Gastrocnemius medialis (tissue), 4 donors: ENCODE results near the gene PLCB2.

Source experiments
- POLR2A ChIP-seq, 2 donors: fragments of 450-650 bp; IDR thresholded peaks; one replicate each; pipeline ENCODE4 v1.6.1; 2017; ENCODE audit warnings: antibody characterized with exemption in 2 of 2, mild to moderate bottlenecking in 2 of 2, moderate library complexity in 2 of 2
- TF ChIP-seq, protein P1 (sequence below), 5 experiments: fragments of 450-650 bp in 3 of 5; fragments of 200-600 bp in 2 of 5; sonication (generic) in 2 of 5; IDR thresholded peaks in 4 of 5; conservative IDR thresholded peaks in 1 of 5; 1 replicate in 4 of 5; 2 replicates in 1 of 5; pipeline ENCODE4 v1.5.1; 2016 to 2019; ENCODE audit warnings: antibody characterized with exemption in 5 of 5, mild to moderate bottlenecking in 3 of 5, moderate library complexity in 3 of 5

DNA sequence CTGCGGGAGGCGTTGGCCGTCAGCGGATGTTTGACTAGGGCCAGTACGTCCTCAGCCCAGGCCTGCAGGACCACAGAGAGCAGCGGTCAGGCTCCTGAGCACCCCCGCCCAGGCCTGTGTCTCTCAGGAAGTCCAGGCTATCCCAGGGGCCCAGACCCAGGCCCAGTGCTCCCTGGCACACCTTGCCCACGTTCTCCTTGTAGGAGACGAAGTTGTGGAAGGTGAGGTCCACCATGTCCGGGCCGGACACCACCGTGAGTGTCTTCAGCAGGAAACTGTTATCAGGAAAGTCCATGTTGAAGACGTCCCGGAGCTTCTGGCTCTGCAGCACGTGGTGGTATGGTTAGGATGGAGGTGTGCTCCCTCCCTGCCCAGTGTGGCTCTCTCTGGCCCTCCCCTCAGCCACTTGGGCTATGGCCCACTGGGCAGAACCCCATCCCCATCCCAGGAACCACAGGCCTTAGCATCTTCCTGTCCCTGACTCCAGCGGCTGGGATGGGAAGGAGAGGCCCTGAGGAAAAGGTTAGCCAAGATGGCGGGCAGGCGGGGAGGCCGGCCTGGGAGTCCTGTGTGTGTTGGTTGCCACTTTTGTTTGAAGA lies 5.3 kb downstream of the PLCB2 start:
- TF ChIP-seq, protein P1, sequence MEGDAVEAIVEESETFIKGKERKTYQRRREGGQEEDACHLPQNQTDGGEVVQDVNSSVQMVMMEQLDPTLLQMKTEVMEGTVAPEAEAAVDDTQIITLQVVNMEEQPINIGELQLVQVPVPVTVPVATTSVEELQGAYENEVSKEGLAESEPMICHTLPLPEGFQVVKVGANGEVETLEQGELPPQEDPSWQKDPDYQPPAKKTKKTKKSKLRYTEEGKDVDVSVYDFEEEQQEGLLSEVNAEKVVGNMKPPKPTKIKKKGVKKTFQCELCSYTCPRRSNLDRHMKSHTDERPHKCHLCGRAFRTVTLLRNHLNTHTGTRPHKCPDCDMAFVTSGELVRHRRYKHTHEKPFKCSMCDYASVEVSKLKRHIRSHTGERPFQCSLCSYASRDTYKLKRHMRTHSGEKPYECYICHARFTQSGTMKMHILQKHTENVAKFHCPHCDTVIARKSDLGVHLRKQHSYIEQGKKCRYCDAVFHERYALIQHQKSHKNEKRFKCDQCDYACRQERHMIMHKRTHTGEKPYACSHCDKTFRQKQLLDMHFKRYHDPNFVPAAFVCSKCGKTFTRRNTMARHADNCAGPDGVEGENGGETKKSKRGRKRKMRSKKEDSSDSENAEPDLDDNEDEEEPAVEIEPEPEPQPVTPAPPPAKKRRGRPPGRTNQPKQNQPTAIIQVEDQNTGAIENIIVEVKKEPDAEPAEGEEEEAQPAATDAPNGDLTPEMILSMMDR (IDR thresholded peaks at IDR 0.05 in 4 of 5, conservative IDR thresholded peaks at IDR 0.05 in 1 of 5): no peak
- no peak for TF ChIP-seq POLR2A (IDR thresholded peaks at IDR 0.05)
